ENCODE results near the gene RGS19.

RGS19 gene

DNA sequence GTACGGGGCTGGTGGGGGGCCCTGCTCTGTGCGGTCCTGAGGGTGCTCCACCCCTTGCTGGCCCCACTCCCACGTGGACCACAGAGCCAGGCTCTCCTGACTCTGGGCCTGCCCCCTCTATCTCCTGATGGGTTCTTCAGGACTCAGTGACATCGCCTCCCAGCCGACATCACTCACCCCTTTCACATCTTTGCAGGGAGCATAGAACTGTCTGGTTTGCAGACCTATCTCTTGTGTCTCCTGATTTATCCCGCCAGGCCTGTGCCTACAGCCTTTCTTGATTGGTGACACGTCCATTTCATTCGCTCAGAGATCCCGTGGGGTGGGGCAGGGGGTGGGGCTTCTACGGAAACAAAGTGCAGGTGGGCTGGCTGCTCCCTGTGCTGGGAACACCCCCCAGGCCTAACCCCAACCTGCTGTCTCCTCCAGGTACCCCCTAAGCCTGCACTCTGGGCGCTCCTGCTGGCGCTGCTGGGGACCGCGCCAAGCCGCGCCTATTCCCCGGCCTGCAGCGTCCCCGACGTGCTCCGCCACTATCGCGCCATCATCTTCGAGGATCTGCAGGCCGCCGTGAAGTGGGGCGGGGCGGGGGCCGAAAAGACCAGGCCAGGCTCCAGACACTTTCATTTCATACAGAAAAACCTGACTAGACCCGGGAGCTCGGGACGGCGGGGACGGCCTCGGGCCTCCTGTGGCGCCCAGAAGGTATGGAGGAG, 41.7 kb downstream of the RGS19 start:
- DNase-seq (ENCODE audit: insufficient read length, low spot score) (no peak), FAIRE-seq (no peak)

DNA sequence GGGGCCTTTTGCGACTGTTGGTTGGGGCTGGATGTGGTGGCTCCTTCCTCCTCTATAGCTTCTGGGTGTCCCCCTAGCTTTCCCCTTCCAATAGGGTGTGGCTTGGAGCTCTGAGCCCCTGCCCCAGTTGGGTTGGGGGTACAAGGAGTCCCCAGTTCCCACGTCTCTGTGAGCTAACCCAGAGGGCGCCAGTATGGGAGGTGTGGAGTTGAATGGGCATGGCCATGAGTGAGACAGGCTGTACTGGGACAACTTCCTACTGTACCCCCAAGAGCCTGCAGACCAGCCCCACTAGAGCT, 42.2 kb downstream of the RGS19 start:
- DNase-seq (ENCODE audit: insufficient read length, low spot score) (no peak), FAIRE-seq (no peak)

DNA sequence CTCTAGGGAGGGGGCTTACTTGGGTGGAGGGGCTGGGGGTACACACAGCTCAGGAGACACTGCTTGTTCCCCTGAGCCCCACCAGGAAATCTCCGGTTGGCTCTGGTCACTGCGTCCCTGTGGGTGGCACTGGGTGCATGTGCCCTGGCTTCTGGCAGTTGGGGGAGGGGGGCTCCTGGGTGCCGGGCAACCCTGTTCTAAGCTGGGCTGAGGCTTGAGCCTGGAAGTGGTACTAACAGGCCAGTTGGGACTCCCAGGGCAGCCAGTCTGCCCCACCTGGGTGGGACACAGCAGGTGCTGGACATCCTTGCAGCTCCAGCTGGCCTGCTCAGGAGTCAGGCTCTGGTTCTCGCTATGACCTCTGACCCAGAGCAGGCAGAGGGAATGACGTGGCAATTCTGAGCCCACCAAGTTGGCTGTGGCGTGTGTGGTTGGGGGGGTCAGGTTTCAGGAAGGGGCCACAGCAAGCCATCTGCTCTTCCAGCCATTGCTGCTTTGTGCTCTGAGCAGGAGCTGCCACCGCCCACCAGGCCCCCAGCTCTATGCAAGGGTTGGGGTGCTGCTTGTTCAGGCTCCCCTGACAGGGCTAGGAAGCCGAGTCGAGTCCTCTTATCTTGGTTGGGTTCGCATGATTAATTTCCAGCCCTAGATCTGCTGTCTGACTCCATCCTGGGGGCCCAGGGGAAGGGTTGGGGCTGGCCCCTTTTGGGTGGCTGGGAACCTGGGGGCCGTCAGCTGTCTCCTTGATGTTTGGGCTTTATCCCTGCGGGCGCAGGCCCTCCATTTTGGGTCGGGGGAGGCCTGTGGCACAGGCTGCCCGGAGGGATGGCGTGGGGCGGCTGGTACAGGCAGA, 42.7 kb downstream of the RGS19 start:
- FAIRE-seq (no peak), DNase-seq (ENCODE audit: insufficient read length, low spot score) (no peak)

DNA sequence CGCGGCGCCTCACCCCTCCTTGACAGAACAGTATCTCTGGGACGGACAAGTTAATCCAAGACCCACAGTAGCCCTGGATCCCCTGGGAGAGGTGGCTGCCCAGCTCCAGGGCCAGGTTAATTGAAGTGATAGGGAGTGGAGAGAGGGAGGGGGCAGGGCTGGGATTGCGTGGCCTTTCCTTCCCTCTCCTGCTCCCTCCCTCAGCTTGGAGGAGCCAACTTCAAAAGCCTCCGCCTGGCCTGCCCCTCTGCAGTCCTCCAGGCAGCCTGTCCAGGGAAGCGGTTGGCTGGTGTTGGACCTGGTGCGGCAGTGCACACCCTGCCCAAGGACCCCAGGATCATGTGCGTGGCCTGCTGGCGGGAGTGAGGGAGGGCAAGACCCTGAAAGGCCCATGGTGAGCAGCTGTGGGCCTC, 43.4 kb downstream of the RGS19 start, which contains the start of gene C20orf204:
Gene C20orf204, plus strand, starts transcription at position 250 of the 413 bp plus-strand sequence. Its CDS starts 142 bp downstream, at position 392.
- FAIRE-seq (no peak), DNase-seq (ENCODE audit: insufficient read length, low spot score) (no peak)

DNA sequence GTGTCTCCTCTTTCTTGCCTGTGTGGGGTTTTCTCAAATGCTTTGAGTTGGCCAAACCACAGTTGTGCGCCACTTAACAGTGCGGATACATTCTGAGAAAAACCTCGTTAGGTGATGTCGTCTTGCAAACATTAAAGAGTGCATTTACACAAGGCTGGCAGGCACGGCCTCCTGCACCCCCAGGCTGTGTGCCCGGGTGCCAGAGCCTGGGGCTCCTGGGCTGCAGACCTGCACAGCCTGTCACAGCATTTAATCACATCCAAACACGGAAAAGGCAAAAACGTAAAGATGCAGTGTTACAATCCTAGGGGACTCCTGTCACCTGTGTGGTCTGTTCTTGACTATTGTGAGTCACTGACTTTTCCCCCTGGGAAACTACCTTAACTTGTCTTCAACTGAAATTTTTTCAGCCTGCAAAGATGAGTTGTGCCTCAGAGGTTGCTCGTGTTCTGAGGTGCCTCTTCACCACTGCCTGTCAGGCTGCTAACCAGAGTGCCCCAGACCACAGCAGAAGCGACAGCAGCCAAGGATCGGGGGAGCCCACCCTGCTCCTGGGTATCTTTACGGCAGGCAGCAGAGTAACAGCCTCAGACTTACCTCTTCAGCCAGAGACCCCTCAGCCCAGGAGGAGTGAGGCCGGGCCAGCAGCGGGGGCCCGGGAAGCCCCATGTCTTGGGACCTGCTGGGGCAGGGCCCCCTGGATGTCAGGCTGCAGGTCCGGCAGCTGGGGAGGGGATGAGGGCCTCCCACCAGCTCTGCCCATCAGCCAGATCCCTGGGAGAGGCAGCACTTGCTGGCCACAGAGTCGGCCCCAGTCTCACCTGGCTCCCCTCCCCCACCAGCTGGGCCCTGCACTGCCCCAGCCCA, 44.0 kb downstream of the RGS19 start:
- DNase-seq (ENCODE audit: insufficient read length, low spot score) (no peak), FAIRE-seq (no peak)

DNA sequence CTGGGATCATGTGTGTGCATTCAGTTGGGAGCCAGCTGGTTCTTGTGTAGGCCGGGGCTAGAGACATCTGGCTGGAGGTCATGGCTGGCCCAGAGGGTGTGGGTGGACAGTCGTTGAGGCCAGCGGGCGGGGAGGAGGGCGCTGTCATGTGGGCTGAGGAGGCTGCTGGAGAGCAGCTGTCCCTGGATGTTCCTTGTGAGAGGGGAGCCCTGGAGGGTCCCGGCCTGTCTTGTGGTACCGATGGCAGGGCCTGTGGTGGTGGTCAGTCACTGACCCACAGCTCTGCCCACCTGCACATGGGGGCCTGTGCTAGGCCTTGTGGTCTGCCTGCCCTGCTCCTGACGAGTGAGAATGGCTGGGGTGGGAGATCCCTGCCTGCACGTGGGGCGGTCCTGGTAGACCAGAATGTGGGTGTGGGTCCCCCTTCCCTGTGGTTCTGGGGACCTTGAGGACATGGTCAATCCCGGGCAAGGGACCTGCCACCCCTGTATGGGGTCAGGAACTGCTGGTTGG, 45.3 kb downstream of the RGS19 start:
- FAIRE-seq (no peak), DNase-seq (ENCODE audit: insufficient read length, low spot score) (no peak)

DNA sequence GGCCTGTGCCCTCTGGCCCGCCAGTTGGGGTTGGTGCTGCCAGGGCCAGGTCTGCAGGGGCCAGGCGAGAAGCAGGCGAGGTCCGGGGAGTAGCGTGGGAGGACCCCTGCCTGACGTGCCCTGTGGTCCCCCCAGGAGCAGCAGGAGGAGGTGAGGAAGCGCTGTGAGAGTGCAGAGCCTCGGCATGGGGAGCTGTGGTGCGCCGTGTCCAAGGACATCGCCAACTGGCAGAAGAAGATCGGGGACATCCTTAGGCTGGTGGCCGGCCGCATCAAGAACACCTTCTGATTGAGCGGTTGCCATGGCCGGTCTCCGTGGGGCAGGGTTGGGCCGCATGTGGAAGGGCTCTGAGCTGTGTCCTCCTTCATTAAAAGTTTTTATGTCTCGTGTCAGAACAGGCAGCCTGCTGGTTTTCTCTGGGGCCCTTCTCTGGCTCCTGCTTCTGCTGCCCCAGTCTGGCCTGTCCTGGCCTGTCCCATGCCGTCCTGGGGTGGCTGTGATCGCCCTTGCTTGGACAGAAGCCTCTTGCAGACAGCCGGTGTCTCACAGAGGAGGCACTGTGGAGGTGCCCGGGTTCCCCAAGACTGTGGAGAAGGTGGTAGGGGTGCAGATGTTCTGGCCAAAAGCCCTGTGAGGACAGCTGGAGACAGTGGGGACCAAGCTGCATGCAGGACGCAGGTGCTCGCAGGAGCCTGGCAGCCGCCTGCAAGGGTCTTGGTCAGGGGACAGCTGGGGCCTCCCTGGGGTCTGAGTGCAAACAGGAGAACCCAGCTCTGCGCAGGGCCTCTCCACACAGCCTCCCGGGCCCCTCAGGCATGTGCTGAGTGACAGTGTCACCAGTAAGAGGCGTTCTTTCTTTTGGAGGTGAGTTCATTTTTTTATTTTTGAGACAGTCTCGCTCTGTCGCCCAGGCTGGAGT, 46.4 kb downstream of the RGS19 start:
- no peak for FAIRE-seq
- DNase-seq (ENCODE audit: insufficient read length, low spot score) = no peak

DNA sequence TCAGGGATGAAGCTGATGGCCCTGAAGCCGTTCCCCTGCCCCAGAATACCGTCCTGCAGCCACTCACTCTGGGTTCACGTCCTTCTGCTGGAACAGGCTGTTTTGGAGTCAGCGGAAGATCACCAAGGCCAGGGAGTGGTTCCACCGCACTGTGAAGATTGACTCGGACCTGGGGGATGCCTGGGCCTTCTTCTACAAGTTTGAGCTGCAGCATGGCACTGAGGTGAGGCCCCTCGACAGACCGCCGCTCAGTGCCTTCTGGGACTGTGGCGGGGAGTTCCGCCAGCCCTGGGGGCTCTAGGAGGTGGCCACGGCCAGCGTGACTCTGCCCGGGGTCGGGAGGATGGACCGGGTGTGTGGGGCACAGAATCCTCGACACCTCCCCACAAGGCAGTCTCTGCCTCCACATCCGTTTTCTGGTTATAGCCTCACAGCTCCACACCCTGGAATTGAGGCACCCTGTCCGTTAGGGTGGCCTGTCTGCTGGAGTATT, 47.5 kb downstream of the RGS19 start:
- no peak for DNase-seq (ENCODE audit: insufficient read length, low spot score)
- FAIRE-seq = no peak

DNA sequence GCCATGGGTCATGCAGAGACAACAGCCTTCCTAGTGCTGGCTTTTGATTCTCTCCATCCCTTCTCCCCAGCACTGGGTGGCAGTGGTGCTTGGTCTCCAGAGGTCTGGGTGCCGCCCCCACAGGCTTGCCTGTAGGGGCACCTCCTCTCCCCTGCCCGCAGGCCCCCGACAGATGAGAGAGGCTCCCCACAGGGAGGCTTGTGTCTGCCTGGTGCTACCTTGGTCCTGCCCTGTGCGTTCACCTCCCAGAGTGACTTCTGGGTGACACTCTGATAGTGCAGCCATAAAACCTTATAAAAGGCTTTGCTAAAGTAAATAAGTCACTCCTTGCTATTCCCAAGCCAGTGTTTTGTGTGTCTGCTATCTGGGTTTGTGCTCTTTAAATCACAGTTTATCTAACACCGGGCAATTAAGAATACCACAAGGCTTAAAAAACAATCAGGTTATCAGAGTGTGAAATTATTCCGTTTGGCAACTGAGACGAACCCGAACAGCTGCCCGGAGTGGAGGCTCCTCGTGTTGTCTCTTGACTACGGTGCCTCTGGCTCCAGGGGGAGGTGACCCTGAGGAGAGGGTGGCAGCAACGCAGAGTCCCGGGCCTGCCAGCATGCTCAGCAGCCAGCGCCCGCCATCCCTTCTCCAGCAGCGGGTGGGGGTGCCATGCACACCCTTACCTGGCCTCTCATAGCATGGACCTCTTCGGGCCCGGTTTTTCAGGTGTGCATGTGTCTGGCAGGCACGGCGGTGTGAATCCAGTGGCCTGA, 48.8 kb downstream of the RGS19 start:
- FAIRE-seq (no peak), DNase-seq (ENCODE audit: insufficient read length, low spot score) (no peak)

DNA sequence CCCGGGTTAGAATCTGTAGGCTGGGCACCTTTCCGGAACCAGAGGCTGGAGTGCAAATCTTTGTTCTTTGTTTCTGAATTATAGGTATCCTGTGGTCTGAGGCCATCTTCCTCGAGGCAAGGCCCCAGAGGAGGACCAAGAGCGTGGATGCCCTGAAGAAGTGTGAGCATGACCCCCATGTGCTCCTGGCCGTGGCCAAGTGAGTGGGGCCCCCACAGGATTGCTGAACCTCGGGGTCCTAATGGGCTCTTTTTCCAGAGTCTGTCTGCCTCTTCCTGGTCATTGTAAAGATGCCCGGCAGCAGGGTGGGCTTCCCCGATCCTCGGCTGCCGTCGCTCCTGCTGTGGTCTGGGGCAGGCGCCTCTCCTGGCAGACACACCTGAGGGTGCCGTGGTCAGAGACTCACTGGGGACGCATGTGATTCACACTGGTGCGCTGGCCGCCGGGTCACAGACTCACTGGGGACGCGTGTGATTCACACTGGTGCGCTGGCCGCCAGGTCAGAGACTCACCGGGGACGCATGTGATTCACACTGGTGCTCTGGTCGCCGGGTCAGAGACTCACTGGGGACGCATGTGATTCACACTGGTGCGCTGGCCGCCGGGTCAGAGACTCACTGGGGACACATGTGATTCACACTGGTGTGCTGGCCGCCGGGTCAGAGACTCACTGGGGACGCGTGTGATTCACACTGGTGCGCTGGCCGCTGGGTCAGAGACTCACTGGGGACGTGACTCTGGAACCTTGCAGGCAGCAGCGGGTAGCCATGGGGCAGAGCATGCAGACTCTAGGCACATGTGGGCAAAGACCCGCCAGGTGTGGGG, 49.8 kb downstream of the RGS19 start:
- FAIRE-seq (no peak), DNase-seq (ENCODE audit: insufficient read length, low spot score) (no peak)

DNA sequence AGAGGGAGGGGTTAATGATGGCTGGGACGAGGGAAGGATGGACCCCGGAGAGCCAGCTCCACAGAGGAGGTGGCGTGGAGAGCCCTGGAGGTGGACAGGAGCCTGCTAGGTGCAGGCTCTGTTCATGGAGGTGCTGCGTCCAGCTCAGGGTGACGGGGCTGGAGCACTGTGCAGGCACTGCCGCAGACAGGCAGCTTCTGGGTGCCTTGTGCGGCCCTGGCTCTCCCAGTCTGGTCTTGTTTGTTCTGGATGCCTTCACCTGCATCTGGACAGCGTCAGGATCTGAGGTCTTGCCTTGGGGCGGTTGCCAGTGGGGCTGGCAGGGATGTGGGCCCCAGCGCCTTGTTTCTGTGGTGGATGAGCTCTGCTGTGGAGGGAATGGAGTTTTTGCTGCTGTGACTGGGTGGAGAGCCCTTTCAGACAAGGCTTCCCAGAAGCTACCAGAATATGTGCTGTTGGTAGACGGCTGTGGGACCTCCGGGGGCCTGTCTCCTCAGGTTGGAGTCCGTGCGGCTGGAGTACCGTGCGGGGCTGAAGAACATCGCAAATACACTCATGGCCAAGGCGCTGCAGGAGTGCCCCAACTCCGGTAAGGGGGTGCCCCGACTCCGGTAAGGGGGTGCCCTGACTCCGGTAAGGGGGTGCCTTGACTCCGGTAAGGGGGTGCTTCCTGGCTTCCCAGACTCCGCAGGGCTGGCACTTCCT, 51.2 kb downstream of the RGS19 start:
- FAIRE-seq (no peak), DNase-seq (ENCODE audit: insufficient read length, low spot score) (no peak)

DNA sequence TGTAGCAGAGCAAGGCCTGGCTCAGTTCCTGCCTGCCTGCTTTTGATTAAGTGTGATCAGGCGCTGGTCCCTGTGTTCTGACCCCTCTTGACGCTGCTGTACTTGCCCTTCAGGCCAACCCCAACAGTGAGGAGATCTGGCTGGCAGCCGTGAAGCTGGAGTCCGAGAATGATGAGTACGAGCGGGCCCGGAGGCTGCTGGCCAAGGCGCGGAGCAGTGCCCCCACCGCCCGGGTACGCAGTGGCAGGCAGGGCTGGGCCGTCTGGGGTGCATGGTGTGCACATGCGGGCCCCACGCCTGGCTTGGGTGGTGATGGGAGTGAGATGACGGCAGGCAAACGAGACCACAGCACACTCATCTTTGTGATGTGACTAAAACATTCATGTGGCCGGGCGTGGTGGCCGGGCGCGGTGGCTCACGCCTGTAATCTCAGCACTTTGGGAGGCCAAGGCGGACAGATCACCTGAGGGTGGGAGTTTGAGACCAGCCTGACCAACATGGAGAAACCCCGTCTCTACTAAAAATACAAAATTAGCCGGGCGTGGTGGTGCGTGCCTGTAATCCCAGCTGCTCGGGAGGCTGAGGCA, 53.4 kb downstream of the RGS19 start:
- FAIRE-seq (no peak), DNase-seq (ENCODE audit: insufficient read length, low spot score) (no peak)

DNA sequence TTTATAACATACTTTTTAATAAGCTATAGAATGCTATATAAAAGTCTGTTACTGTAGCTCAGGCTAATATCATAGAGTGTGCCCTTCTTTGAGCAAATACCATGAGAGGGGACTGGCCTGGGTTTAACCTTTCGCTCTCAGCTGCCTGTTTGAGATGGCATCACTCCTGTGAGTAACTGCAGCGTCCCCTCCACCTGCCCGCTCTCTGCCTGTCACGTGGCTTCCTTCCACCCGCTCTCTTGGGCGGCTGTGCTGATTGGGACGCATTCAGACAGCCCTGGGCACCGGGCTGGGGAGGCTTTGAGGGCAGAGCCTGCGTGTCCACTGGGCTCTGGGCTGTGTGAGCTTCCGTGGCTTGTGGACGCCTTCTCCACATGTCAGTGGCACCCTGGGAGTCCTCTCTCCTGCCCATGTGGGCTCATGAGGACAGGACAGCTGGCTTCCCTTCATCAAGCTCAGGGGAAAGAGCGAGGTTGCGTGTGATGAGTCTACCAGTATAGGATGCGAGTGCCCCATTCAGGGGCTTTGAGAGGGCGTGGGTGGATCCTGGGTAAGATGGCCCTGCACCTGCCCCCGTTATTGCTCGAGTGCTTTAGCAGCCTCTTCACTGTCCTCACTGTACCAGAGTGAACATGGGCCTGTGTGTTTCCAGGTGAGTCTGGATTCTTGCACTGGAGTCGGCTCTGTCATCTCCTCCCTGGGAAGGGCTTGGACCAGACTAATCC, 54.1 kb downstream of the RGS19 start:
- DNase-seq (ENCODE audit: insufficient read length, low spot score) (no peak), FAIRE-seq (no peak)

DNA sequence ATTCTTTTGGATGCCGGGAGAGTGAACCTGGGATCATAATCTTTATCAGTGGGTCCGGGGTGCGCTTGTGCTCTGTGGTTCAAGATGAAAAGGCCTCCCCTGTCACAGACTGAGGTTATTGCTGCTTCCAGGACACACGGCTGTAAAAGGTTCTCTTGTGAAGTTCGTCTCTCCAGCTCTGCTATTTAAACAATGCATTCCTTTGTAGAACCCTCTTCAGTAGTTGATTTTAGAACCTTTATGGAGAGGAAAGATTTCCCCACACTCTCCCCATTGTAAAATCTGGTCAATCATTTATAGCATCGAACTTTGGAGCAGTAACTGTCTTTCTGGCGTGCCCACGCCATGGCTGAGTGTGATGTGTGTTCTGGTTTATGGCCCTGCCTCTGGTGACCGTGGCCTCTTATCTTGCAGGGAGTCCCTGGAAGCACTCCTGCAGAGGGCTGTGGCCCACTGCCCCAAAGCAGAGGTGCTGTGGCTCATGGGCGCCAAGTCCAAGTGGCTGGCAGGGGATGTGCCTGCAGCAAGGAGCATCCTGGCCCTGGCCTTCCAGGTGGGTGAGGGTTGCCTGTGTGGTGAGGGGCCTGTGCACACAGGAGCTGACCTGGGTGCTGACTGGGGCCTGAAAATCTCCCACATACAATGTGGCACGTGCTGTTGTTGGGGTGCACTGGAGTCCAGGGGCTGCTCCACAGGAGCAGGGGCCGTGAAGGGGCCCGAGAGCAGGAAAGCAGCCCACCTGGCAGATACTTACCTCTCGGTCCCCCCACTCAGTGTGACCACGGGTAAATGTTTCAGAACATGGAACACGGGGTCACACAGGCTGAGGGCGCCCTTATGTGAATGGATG, 55.0 kb downstream of the RGS19 start:
- FAIRE-seq = no peak
- DNase-seq (ENCODE audit: insufficient read length, low spot score) = no peak

DNA sequence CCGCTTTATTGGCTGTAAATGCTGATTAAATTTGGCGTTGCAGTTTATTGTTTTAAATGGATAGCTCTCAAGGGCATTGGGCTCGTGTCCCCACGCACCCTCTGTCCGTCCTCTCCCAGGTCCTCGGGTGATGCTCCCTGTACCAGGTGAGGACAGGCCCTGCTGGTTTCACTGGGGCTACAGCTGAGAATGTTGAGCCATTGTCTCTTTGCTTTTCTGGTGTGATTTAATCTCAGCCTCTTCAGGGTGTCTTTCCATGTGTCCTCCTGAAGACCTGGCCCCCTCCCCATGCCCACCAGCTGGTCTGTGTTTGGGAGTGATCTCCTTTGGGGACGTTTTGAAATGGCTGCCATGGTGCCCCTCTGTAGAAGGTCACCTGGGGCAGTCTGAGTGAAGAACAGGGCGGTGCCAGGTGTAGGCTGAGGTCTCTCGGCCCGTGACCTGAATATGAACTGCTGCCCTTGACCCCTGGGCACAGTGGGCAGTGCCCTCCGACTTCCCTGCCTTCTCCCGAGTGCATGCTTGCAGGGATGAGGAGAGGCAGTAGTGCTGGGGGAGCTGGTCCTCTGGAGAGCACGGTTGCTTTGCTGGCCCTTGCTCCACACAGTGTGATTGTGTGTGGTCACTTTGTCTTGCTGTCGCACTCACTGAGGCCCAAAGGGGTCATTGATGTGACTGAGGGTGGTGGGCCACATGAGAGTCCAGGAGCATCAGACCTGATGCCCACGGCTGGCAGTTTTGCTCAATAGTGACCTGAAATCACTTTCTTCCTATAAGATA, 55.8 kb downstream of the RGS19 start:
- FAIRE-seq (no peak), DNase-seq (ENCODE audit: insufficient read length, low spot score) (no peak)

All from GM19239 (cell line).